ENCODE results near the gene TSPAN31.

DNA sequence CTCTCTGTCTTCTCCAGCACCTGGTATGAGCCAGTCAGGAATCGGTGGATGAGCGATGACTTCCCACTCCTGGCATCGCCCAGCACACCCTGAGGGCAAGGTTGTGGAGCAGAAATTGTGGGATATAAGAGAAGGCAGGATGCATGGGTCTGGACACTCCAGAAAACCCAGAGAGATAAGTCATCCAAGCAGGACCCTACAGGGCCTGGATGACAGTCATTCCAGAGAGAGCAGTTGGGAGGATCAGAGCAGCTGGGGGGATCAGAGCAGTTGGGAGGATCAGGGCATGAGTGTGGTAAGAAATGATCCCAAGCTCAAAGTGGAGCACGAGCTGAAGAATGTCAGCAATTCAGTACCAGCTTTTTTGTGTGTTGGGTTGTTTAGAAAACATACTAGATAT, 10.2 kb upstream of the TSPAN31 start:
- TF ChIP-seq, protein P1, sequence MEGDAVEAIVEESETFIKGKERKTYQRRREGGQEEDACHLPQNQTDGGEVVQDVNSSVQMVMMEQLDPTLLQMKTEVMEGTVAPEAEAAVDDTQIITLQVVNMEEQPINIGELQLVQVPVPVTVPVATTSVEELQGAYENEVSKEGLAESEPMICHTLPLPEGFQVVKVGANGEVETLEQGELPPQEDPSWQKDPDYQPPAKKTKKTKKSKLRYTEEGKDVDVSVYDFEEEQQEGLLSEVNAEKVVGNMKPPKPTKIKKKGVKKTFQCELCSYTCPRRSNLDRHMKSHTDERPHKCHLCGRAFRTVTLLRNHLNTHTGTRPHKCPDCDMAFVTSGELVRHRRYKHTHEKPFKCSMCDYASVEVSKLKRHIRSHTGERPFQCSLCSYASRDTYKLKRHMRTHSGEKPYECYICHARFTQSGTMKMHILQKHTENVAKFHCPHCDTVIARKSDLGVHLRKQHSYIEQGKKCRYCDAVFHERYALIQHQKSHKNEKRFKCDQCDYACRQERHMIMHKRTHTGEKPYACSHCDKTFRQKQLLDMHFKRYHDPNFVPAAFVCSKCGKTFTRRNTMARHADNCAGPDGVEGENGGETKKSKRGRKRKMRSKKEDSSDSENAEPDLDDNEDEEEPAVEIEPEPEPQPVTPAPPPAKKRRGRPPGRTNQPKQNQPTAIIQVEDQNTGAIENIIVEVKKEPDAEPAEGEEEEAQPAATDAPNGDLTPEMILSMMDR (IDR thresholded peaks at IDR 0.05) = no peak
- no peak for TF ChIP-seq POLR2AphosphoS5 (IDR thresholded peaks at IDR 0.05; ENCODE audit: insufficient read depth in 1 of 2, low read depth in 1 of 2)
